ENCODE data around the gene NISCH. TPM values are rescaled to one million over a fixed set of nuclear protein-coding genes. Genes with fewer than 3 reads are reported as not detected.

Gene NISCH
- polyA plus RNA-seq, 3 donors = 9.7 to 106 (median 13.1) TPM

DNA sequence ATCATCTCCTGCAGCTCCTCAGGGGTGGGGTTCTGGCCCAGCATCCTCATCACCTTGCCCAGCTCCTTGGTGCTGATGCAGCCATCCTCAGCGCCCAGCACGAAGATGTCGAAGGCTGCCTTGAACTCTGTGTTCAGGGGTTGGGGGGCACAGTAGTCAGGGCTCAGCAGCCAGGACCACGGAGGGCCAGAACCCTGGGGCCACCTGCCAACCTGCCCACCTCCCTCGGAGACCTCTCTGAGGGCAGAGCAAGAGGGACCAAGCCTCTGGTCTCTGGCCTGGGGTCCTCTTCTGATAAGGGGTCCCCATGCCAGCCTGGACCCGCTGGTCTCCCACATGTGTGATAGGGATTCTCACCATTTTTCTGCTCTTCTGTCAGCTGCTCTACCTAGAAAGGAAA lies 3.3 kb upstream of the NISCH start:
- peaks cover 0 to 9% (median 3%) of the 10 kb centered on the region in 7 donors for H3K9me3 Mint-ChIP-seq
- H3K4me1 ChIP-seq (ENCODE audit: control insufficient read depth in 1 of 2, insufficient read depth in 2 of 2, low read length in 2 of 2) = peaks cover 21 to 23% of the 10 kb centered on the region in 2 donors
- TF ChIP-seq, protein P1, sequence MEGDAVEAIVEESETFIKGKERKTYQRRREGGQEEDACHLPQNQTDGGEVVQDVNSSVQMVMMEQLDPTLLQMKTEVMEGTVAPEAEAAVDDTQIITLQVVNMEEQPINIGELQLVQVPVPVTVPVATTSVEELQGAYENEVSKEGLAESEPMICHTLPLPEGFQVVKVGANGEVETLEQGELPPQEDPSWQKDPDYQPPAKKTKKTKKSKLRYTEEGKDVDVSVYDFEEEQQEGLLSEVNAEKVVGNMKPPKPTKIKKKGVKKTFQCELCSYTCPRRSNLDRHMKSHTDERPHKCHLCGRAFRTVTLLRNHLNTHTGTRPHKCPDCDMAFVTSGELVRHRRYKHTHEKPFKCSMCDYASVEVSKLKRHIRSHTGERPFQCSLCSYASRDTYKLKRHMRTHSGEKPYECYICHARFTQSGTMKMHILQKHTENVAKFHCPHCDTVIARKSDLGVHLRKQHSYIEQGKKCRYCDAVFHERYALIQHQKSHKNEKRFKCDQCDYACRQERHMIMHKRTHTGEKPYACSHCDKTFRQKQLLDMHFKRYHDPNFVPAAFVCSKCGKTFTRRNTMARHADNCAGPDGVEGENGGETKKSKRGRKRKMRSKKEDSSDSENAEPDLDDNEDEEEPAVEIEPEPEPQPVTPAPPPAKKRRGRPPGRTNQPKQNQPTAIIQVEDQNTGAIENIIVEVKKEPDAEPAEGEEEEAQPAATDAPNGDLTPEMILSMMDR (IDR thresholded peaks at IDR 0.05) = no peak
- 98% methylated on average over 4 of the region's 6 CpGs for WGBS (ENCODE audit: insufficient coverage)
- H2AFZ ChIP-seq (ENCODE audit: insufficient read depth, low read depth, low read length, poor library complexity, severe bottlenecking) = no peak overlapping the region
- H3K4me3 Mint-ChIP-seq = no peak overlapping the region
- DNase-seq = no peak
- H3K9ac ChIP-seq (ENCODE audit: insufficient read depth, low read length, poor library complexity, severe bottlenecking) = no peak overlapping the region
- H3K36me3 Mint-ChIP-seq = peaks cover 0 to 3% of the 10 kb centered on the region in 2 donors
- no peak overlapping the region for H3K4me3 ChIP-seq (replicated peaks in 1 of 3; ENCODE audit: low read depth in 2 of 3, low read length in 3 of 3)
- intact Hi-C loops (cut with micrococcal nuclease) = no loop called here
- H3K36me3 ChIP-seq (replicated peaks in 1 of 2; ENCODE audit: control insufficient read depth in 1 of 2, insufficient read depth in 2 of 2, low read length in 2 of 2) = no peaks in the 10 kb centered on the region
- H3K4me1 Mint-ChIP-seq = peaks cover 25% of the 10 kb centered on the region
- H4K20me1 ChIP-seq (ENCODE audit: insufficient read depth, low read length) = peaks cover 9% of the 10 kb centered on the region
- H3K4me2 ChIP-seq (replicated peaks; ENCODE audit: extremely low read depth, low read length, poor library complexity, severe bottlenecking) = no peak overlapping the region
- H3K27ac Mint-ChIP-seq = peak overlapping the region in 1 of 7 donors; percentile 18
- H3K79me2 ChIP-seq (ENCODE audit: insufficient read depth, low read length) = peaks cover 24% of the 10 kb centered on the region
- H3K27me3 Mint-ChIP-seq (ENCODE audit: low read depth in 3 of 3) = peaks cover 0 to 6% (median 1%) of the 10 kb centered on the region in 3 donors
- H3K9me3 ChIP-seq (replicated peaks in 1 of 2; ENCODE audit: control insufficient read depth in 1 of 2, insufficient read depth in 1 of 2, low read length in 2 of 2) = no peaks in the 10 kb centered on the region
- H3K27me3 ChIP-seq (ENCODE audit: control insufficient read depth in 2 of 2, insufficient read depth in 2 of 2, low read length in 2 of 2) = no peaks in the 10 kb centered on the region
- no peak overlapping the region for H3K27ac ChIP-seq (ENCODE audit: low read depth in 1 of 2, low read length in 2 of 2)

DNA sequence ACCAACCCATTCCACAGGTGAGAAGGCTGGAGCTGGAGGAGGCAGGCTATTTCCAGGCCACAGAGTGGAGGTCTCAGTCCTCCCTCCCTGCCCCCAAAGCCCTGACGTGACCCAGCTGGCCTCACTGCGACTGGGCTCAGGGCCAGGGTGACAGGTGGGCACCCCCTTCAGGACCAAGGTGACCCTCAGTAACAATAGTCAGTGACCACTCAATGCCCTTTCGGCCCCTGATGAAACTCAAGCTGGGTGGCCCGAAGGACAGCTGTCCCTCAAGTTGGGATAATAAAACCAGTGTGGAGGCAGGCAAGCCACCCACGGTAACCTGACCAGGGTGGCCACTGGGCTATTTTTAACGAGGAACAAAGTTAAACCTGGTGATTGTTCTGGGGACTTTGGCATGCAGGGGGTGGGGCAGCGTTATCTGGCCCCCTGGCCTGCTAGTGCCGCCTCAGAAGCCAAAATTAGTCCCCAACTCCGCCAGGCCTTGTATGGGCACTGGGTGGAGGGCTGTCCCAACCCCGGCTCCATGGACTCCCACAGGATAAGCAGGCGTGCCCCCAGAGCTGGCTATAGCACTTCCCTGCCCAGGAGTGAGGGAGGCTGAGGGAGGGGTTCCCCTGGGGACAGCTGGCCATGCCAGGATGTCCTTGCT lies 2.7 kb upstream of the NISCH start:
- H2AFZ ChIP-seq (ENCODE audit: insufficient read depth, low read depth, low read length, poor library complexity, severe bottlenecking) = no peak overlapping the region
- no peaks in the 10 kb centered on the region for H3K9me3 ChIP-seq (replicated peaks in 1 of 2; ENCODE audit: control insufficient read depth in 1 of 2, insufficient read depth in 1 of 2, low read length in 2 of 2)
- DNase-seq = no peak
- WGBS (ENCODE audit: insufficient coverage) = 92% methylated on average over 9 of the region's 11 CpGs
- peaks cover 29% of the 10 kb centered on the region for H3K79me2 ChIP-seq (ENCODE audit: insufficient read depth, low read length)
- no peak overlapping the region for H3K4me2 ChIP-seq (replicated peaks; ENCODE audit: extremely low read depth, low read length, poor library complexity, severe bottlenecking)
- Mint-ChIP-seq H3K27me3 (ENCODE audit: low read depth in 3 of 3) (peaks cover 0 to 6% (median 1%) of the 10 kb centered on the region in 3 donors), H3K4me3 (no peak overlapping the region), H3K9me3 (peaks cover 0 to 9% (median 3%) of the 10 kb centered on the region in 7 donors), H3K27ac (no peak overlapping the region), H3K4me1 (peaks cover 30% of the 10 kb centered on the region), H3K36me3 (peaks cover 0 to 7% of the 10 kb centered on the region in 2 donors)
- H3K4me1 ChIP-seq (ENCODE audit: control insufficient read depth in 1 of 2, insufficient read depth in 2 of 2, low read length in 2 of 2) = peaks cover 27 to 29% of the 10 kb centered on the region in 2 donors
- H4K20me1 ChIP-seq (ENCODE audit: insufficient read depth, low read length) = peaks cover 15% of the 10 kb centered on the region
- TF ChIP-seq, protein P1 (IDR thresholded peaks at IDR 0.05) = no peak
- intact Hi-C loops (cut with micrococcal nuclease) = no loop called here
- no peaks in the 10 kb centered on the region for H3K27me3 ChIP-seq (ENCODE audit: control insufficient read depth in 2 of 2, insufficient read depth in 2 of 2, low read length in 2 of 2)
- no peak overlapping the region for H3K27ac ChIP-seq (ENCODE audit: low read depth in 1 of 2, low read length in 2 of 2)
- no peak overlapping the region for H3K9ac ChIP-seq (ENCODE audit: insufficient read depth, low read length, poor library complexity, severe bottlenecking)
- H3K4me3 ChIP-seq (replicated peaks in 1 of 3; ENCODE audit: low read depth in 2 of 3, low read length in 3 of 3) = no peak overlapping the region
- peaks cover 0 to 1% of the 10 kb centered on the region in 2 donors for H3K36me3 ChIP-seq (replicated peaks in 1 of 2; ENCODE audit: control insufficient read depth in 1 of 2, insufficient read depth in 2 of 2, low read length in 2 of 2)

Measured in CD14-positive monocyte (primary cell).